IPS DF 4.7 (cell line): Measurements from ENCODE around the gene CD48.
"Not testable (repeated sequence)": the region's sequence is repeated elsewhere in the genome, so short reads cannot be mapped to it uniquely, and the experiment has no call there.

ENCODE experiments used
- DNase-seq: peaks from one replicate; pipeline ENCODE4 v3.0.0-alpha.2; 2013; ENCODE audit warnings: low spot score; ENCODE audit errors: extremely low read depth

Gene CD48

GRCh38 chr1:160714034-160714648, 2.5 kb upstream of the CD48 start:
- not testable (repeated sequence) for DNase-seq

GRCh38 chr1:160713161-160713560, 1.5 kb upstream of the CD48 start:
- DNase-seq, result no peak

GRCh38 chr1:160712525-160713080, 981 bp upstream of the CD48 start:
- not testable (repeated sequence) for DNase-seq

GRCh38 chr1:160711276-160711601, 383 bp downstream of the CD48 start:
- no peak for DNase-seq

GRCh38 chr1:160710517-160711252, 937 bp downstream of the CD48 start:
- DNase-seq, result no peak

- DNase-seq, result no peak
Observed at GRCh38 chr1:160709715-160710114, 1.9 kb downstream of the CD48 start.

GRCh38 chr1:160708801-160709200, 2.8 kb downstream of the CD48 start:
- DNase-seq, result no peak

- DNase-seq, result no peak
Observed at GRCh38 chr1:160708118-160708517, 3.5 kb downstream of the CD48 start.

- no peak for DNase-seq
Observed at GRCh38 chr1:160707236-160708064, 4.2 kb downstream of the CD48 start.

GRCh38 chr1:160706526-160707235, 4.9 kb downstream of the CD48 start:
- no peak for DNase-seq

GRCh38 chr1:160705742-160706141, 5.9 kb downstream of the CD48 start:
- DNase-seq, result no peak

GRCh38 chr1:160705212-160705621, 6.4 kb downstream of the CD48 start:
- not testable (repeated sequence) for DNase-seq

- no peak for DNase-seq
Observed at GRCh38 chr1:160704250-160704649, 7.4 kb downstream of the CD48 start.

GRCh38 chr1:160702100-160702499, 9.5 kb downstream of the CD48 start:
- DNase-seq, result no peak

GRCh38 chr1:160692390-160692789, 19.2 kb downstream of the CD48 start:
- not testable (repeated sequence) for DNase-seq

- no peak for DNase-seq
Observed at GRCh38 chr1:160685266-160685665, 26.4 kb downstream of the CD48 start.

- DNase-seq, result no peak
Observed at GRCh38 chr1:160682983-160683865, 28.4 kb downstream of the CD48 start.

- DNase-seq, result no peak
Observed at GRCh38 chr1:160681891-160682140, 29.8 kb downstream of the CD48 start.

- DNase-seq, result peak; percentile 91
Observed at GRCh38 chr1:160681066-160681890, 30.3 kb downstream of the CD48 start.

- no peak for DNase-seq
Observed at GRCh38 chr1:160680399-160680798, 31.2 kb downstream of the CD48 start.
